A549 (cell line): ENCODE results near the gene CYB561D2. TPM values are rescaled to one million over a fixed set of nuclear protein-coding genes. Genes with fewer than 3 reads are reported as not detected.

Experiments used
- ATAC-seq, 2 experiments: fragments of 200-7000 bp in 1 of 2; fragments of >200 bp in 1 of 2; cut with Nextera tagmentation in 1 of 2; cut with Tn5 transposase in 1 of 2; 3 replicates each; pipeline versions ENCODE4 v1.8.0 to v1.9.1; 2018 to 2020; ENCODE audit warnings: mild to moderate bottlenecking in 1 of 2, moderate library complexity in 1 of 2
- CTCF ChIA-PET: fragments of 300-600 bp; sonication (Branson Sonifier 250); formaldehyde crosslinking; extraction: SDS; loops from one replicate; lab custom pipeline; 2021; ENCODE audit warnings: antibody characterized with exemption, inconsistent platforms; lab: Yijun Ruan, JAX
- POLR2A ChIA-PET: fragments of 350-600 bp; formaldehyde crosslinking; extraction: SDS; loops from one replicate; lab custom pipeline; 2021; ENCODE audit warnings: antibody characterized with exemption, inconsistent platforms; lab: Yijun Ruan, JAX
- DNase-seq, 2 experiments: peaks; one replicate each; pipeline versions ENCODE4 v3.0.0 to v3.0.0-alpha.2; 2011 to 2016; ENCODE audit warnings: low read depth in 1 of 2, low spot score in 1 of 2
- FAIRE-seq: peaks from 2 replicates; lab custom pipeline; 2011; peaks lifted over from hg19 to GRCh38; lab: Jason Lieb, UNC
- H3K27ac ChIP-seq, 2 experiments: fragments of >200 bp; sonication (Bioruptor Twin); formaldehyde crosslinking; 3 replicates each; pipeline ENCODE4 v1.5.1; 2016 to 2017
- H3K4me1 ChIP-seq: fragments of >200 bp; sonication (Bioruptor Twin); formaldehyde crosslinking; 3 replicates; pipeline ENCODE4 v1.6.1; 2016
- H3K4me2 ChIP-seq: fragments of >200 bp; sonication (Bioruptor Twin); formaldehyde crosslinking; 3 replicates; pipeline ENCODE4 v1.6.1; 2016
- H3K4me3 ChIP-seq: fragments of >200 bp; sonication (Bioruptor Twin); formaldehyde crosslinking; 3 replicates; pipeline ENCODE4 v1.5.1; 2016
- H3K9me3 ChIP-seq: fragments of >200 bp; sonication (Bioruptor Twin); formaldehyde crosslinking; 3 replicates; pipeline ENCODE4 v1.6.1; 2016
- CBX8 ChIP-seq: fragments of 200-600 bp; sonication (generic); IDR thresholded peaks from 2 replicates; pipeline ENCODE4 v1.6.1; 2016
- CEBPB ChIP-seq, 2 experiments: fragments of >200 bp in 1 of 2; sonication (Bioruptor Twin) in 1 of 2; formaldehyde crosslinking in 1 of 2; IDR thresholded peaks; 2 replicates each; pipeline ENCODE4 v1.6.1; 2012 to 2016
- E2F6 ChIP-seq: IDR thresholded peaks from 2 replicates; pipeline ENCODE4 v1.6.1; 2012; ENCODE audit warnings: low read depth, borderline replicate concordance
- EHF ChIP-seq: fragments of 250-450 bp; sonication (Bioruptor Pico); IDR thresholded peaks from 2 replicates; pipeline ENCODE4 v1.5.0; 2020; ENCODE audit warnings: mild to moderate bottlenecking
- FOSB ChIP-seq: fragments of 250-450 bp; sonication (Bioruptor Pico); IDR thresholded peaks from 2 replicates; pipeline ENCODE4 v1.5.0; 2020; ENCODE audit warnings: mild to moderate bottlenecking, moderate library complexity
- HOXA7 ChIP-seq: fragments of 250-450 bp; sonication (Bioruptor Pico); IDR thresholded peaks from 2 replicates; pipeline ENCODE4 v1.5.0; 2020; ENCODE audit warnings: mild to moderate bottlenecking, moderate library complexity
- HOXB13 ChIP-seq: fragments of 250-450 bp; sonication (Bioruptor Pico); IDR thresholded peaks from 2 replicates; pipeline ENCODE4 v1.5.0; 2020; ENCODE audit warnings: low read depth, mild to moderate bottlenecking, moderate library complexity
- HOXB5 ChIP-seq: fragments of 250-450 bp; sonication (Bioruptor Pico); IDR thresholded peaks from 2 replicates; pipeline ENCODE4 v1.5.0; 2020; ENCODE audit warnings: mild to moderate bottlenecking, moderate library complexity
- MAFK ChIP-seq: fragments of 450-650 bp; IDR thresholded peaks from 2 replicates; pipeline ENCODE4 v1.6.1; 2014; ENCODE audit not compliant: partially characterized antibody
- MAZ ChIP-seq: fragments of 150-350 bp; IDR thresholded peaks from 2 replicates; pipeline ENCODE4 v1.6.1; 2014; ENCODE audit warnings: antibody characterized with exemption, low read depth, low read length, borderline replicate concordance
- MYC ChIP-seq: IDR thresholded peaks from 2 replicates; pipeline ENCODE4 v1.6.1; 2012; ENCODE audit warnings: mild to moderate bottlenecking, inconsistent platforms, low read length, improper control_type of control experiment, borderline replicate concordance
- NPAS2 ChIP-seq: fragments of 250-450 bp; sonication (Bioruptor Pico); IDR thresholded peaks from 2 replicates; pipeline ENCODE4 v1.8.0; 2022; ENCODE audit warnings: mild to moderate bottlenecking, moderate library complexity, borderline replicate concordance
- NR3C1 ChIP-seq: fragments of >200 bp; sonication (Bioruptor Twin); formaldehyde crosslinking; IDR thresholded peaks from 3 replicates; pipeline ENCODE4 v1.6.1; 2017
- PBX3 ChIP-seq: IDR thresholded peaks from 2 replicates; pipeline ENCODE4 v1.6.1; 2012
- PHF8 ChIP-seq: fragments of 200-600 bp; sonication (generic); IDR thresholded peaks from 2 replicates; pipeline ENCODE4 v1.6.1; 2016; ENCODE audit warnings: low read depth, mild to moderate bottlenecking, antibody characterized with exemption, moderate library complexity, borderline replicate concordance
- POLR2A ChIP-seq: IDR thresholded peaks from 2 replicates; pipeline ENCODE4 v1.6.1; 2012; ENCODE audit warnings: mild to moderate bottlenecking, low read length
- RARB ChIP-seq: fragments of 250-450 bp; sonication (Bioruptor Pico); IDR thresholded peaks from 2 replicates; pipeline ENCODE4 v1.8.0; 2021; ENCODE audit warnings: mild to moderate bottlenecking, moderate library complexity
- RCOR1 ChIP-seq: fragments of 150-350 bp; IDR thresholded peaks from 2 replicates; pipeline ENCODE4 v1.6.1; 2014; ENCODE audit warnings: antibody characterized with exemption, low read length, low read depth
- RFX5 ChIP-seq: fragments of 450-650 bp; IDR thresholded peaks from 2 replicates; pipeline ENCODE4 v1.7.1; 2014; ENCODE audit warnings: antibody characterized with exemption, mild to moderate bottlenecking, moderate library complexity
- RNF2 ChIP-seq: fragments of 200-600 bp; sonication (generic); IDR thresholded peaks from 2 replicates; pipeline ENCODE4 v1.6.1; 2016; ENCODE audit warnings: low read depth, mild to moderate bottlenecking, antibody characterized with exemption, moderate library complexity, borderline replicate concordance
- SMC3 ChIP-seq: fragments of >200 bp; sonication (Bioruptor Twin); formaldehyde crosslinking; IDR thresholded peaks from 3 replicates; pipeline ENCODE4 v1.6.1; 2018; ENCODE audit warnings: inconsistent platforms
- SREBF2 ChIP-seq: fragments of 450-650 bp; IDR thresholded peaks from 2 replicates; pipeline ENCODE4 v1.6.1; 2014; ENCODE audit warnings: mild to moderate bottlenecking, moderate library complexity
- TFCP2L1 ChIP-seq: fragments of 250-450 bp; sonication (Bioruptor Pico); IDR thresholded peaks from 2 replicates; pipeline ENCODE4 v1.5.0; 2021; ENCODE audit warnings: mild to moderate bottlenecking
- TP53 ChIP-seq: fragments of 250-450 bp; sonication (Bioruptor Pico); IDR thresholded peaks from 2 replicates; pipeline ENCODE4 v1.5.0; 2021; ENCODE audit warnings: mild to moderate bottlenecking, moderate library complexity
- WGBS: methylation state at CpG from one replicate; pipeline ENCODE4 v1.1.6; 2017; ENCODE audit errors: missing lambda C conversion rate; 5-methylcytosine and 5-hydroxymethylcytosine counted together
- polyA plus RNA-seq, 4 experiments: library from polyadenylated mRNA; depleted of rRNA in 3 of 4; stranded (reverse); fragments of >200 nt; fragmentation: RNase III in 1 of 4; extraction: RNeasy Plus Mini Kit Qiagen cat#74134 plus additional on column Dnase treatment in 1 of 4; gene quantifications; 2 replicates in 3 of 4; 3 replicates in 1 of 4; pipeline ENCODE4 v1.2.3, GENCODE V29; 2011 to 2017
- TF ChIP-seq, protein P1 (sequence below): fragments of >200 bp; sonication (Bioruptor Twin); formaldehyde crosslinking; IDR thresholded peaks from 2 replicates; pipeline ENCODE4 v1.6.1; 2016
- TF ChIP-seq, protein P2 (sequence below): fragments of 450-650 bp; IDR thresholded peaks from 2 replicates; pipeline ENCODE4 v1.6.1; 2014; ENCODE audit warnings: antibody characterized with exemption
- TF ChIP-seq, protein P3 (sequence below): IDR thresholded peaks from 2 replicates; pipeline ENCODE4 v1.6.1; 2012
- TF ChIP-seq, protein P4 (sequence below): fragments of 200-600 bp; sonication (generic); IDR thresholded peaks from 2 replicates; pipeline ENCODE4 v1.6.1; 2016; ENCODE audit warnings: antibody characterized with exemption, mild to moderate bottlenecking, moderate library complexity

The CYB561D2 gene
- polyA plus RNA-seq, 2 of the 4 experiments (the other 2 are of a cell fraction), result 14.4 to 17.7 TPM

DNA sequence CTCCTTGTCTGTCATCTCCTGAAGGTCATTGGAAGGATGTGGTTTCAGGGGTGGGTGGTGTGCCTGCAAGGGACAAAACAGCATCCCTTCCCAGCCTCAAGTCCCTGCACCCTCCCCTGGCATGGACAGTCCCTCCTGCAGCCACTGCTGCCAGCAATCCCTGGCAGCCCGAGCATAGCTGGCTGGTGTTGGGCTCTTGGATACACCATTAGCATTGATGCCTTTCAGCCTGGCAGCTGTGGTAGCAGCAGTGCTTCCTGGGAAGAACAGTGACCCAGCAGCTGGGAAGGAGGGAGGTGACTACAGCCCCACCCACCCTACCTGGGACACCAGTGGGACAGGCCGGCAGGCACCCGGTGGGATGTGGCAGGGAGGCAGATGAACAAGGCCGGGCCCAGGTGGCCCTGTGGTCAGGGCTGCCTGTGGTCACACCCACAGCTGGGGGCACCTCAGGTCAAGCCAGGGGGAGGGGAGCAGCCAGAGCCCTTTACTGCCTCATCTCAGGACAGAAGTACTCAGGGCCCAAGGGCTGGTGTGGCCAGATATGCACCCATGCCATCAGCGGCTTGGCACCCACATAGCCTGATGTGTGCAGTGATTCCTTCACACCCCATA is 41.5 kb downstream of the CYB561D2 start:
- ChIA-PET POLR2A (no interaction called here), CTCF (no interaction called here)
- H3K4me1 ChIP-seq, result no peaks in the 10 kb centered on the region
- DNase-seq (no peak), ATAC-seq (no peak), FAIRE-seq (no peak)
- H3K4me2 ChIP-seq, result no peak overlapping the region
- H3K4me3 ChIP-seq, result no peak overlapping the region
- no peaks in the 10 kb centered on the region for H3K9me3 ChIP-seq
- WGBS, result 55% methylated on average over 3 of the region's 5 CpGs
- H3K27ac ChIP-seq, result no peak overlapping the region
- TF ChIP-seq POLR2A, result no peak
- no peak for TF ChIP-seq CEBPB (IDR thresholded peaks at IDR 0.05)
- no peak for TF ChIP-seq MAZ
- TF ChIP-seq, protein P1, sequence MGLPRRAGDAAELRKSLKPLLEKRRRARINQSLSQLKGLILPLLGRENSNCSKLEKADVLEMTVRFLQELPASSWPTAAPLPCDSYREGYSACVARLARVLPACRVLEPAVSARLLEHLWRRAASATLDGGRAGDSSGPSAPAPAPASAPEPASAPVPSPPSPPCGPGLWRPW, result no peak
- TF ChIP-seq MYC, result no peak

- FAIRE-seq (no peak), DNase-seq (no peak), ATAC-seq (no peak)
- ChIA-PET CTCF (interaction anchor here (1.4 kb wide), 1 partner anchor 45 kb away, joined by 3 read pairs; no protein-coding TSS in a partner anchor), POLR2A (no interaction called here)
- H3K4me3 ChIP-seq, result no peak overlapping the region
- 30% methylated on average over 2 of the region's 5 CpGs for WGBS
- H3K4me2 ChIP-seq, result no peak overlapping the region
- no peaks in the 10 kb centered on the region for H3K9me3 ChIP-seq
- no peak overlapping the region for H3K27ac ChIP-seq
- H3K4me1 ChIP-seq, result no peaks in the 10 kb centered on the region
- TF ChIP-seq HOXB13 (CRISPR knock-in tag) (no peak), TFCP2L1 (CRISPR knock-in tag) (no peak), RARB (CRISPR knock-in tag) (no peak), MYC (no peak), SMC3 (no peak), NPAS2 (CRISPR knock-in tag) (no peak), RNF2 (no peak), RCOR1 (no peak), MAFK (no peak), PBX3 (no peak), HOXB5 (CRISPR knock-in tag) (no peak)
- TF ChIP-seq, protein P2, sequence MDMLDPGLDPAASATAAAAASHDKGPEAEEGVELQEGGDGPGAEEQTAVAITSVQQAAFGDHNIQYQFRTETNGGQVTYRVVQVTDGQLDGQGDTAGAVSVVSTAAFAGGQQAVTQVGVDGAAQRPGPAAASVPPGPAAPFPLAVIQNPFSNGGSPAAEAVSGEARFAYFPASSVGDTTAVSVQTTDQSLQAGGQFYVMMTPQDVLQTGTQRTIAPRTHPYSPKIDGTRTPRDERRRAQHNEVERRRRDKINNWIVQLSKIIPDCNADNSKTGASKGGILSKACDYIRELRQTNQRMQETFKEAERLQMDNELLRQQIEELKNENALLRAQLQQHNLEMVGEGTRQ, result no peak
- TF ChIP-seq, protein P3, sequence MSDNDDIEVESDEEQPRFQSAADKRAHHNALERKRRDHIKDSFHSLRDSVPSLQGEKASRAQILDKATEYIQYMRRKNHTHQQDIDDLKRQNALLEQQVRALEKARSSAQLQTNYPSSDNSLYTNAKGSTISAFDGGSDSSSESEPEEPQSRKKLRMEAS, result no peak
Observed at GRCh38 chr3:50393061-50393460, 42.4 kb downstream of the CYB561D2 start.

- Histone ChIP-seq H3K27ac (no peak overlapping the region), H3K4me3 (no peak overlapping the region), H3K4me2 (no peak overlapping the region), H3K4me1 (no peaks in the 10 kb centered on the region), H3K9me3 (no peaks in the 10 kb centered on the region)
- ChIA-PET CTCF (no interaction called here), POLR2A (no interaction called here)
- no peak for DNase-seq
- 63% methylated on average over 7 of the region's 10 CpGs for WGBS
- ATAC-seq, result no peak
- no peak for FAIRE-seq
- TF ChIP-seq PHF8, result no peak
- TF ChIP-seq CBX8, result no peak
- no peak for TF ChIP-seq SREBF2
- TF ChIP-seq NR3C1, result no peak
- TF ChIP-seq FOSB (CRISPR knock-in tag), result no peak
- TF ChIP-seq POLR2A, result no peak
- no peak for TF ChIP-seq EHF
- no peak for TF ChIP-seq HOXA7 (CRISPR knock-in tag)
- TF ChIP-seq E2F6, result no peak
- TF ChIP-seq, protein P4, sequence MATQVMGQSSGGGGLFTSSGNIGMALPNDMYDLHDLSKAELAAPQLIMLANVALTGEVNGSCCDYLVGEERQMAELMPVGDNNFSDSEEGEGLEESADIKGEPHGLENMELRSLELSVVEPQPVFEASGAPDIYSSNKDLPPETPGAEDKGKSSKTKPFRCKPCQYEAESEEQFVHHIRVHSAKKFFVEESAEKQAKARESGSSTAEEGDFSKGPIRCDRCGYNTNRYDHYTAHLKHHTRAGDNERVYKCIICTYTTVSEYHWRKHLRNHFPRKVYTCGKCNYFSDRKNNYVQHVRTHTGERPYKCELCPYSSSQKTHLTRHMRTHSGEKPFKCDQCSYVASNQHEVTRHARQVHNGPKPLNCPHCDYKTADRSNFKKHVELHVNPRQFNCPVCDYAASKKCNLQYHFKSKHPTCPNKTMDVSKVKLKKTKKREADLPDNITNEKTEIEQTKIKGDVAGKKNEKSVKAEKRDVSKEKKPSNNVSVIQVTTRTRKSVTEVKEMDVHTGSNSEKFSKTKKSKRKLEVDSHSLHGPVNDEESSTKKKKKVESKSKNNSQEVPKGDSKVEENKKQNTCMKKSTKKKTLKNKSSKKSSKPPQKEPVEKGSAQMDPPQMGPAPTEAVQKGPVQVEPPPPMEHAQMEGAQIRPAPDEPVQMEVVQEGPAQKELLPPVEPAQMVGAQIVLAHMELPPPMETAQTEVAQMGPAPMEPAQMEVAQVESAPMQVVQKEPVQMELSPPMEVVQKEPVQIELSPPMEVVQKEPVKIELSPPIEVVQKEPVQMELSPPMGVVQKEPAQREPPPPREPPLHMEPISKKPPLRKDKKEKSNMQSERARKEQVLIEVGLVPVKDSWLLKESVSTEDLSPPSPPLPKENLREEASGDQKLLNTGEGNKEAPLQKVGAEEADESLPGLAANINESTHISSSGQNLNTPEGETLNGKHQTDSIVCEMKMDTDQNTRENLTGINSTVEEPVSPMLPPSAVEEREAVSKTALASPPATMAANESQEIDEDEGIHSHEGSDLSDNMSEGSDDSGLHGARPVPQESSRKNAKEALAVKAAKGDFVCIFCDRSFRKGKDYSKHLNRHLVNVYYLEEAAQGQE, result no peak
- TF ChIP-seq, protein P1, result no peak
- no peak for TF ChIP-seq RFX5
- no peak for TF ChIP-seq TP53 (CRISPR knock-in tag)
Observed at GRCh38 chr3:50395070-50395860, 44.6 kb downstream of the CYB561D2 start.
